GM04503 (cell line): ENCODE measurements around the gene TMBIM1.
"Not testable (repeated sequence)": the region's sequence is repeated elsewhere in the genome, so short reads cannot be mapped to it uniquely, and the experiment has no call there.

ENCODE experiments used
- DNase-seq: peaks from one replicate; pipeline ENCODE4 v3.0.0-alpha.2; 2012; ENCODE audit warnings: low read depth

Gene TMBIM1

GRCh38 chr2:218318241-218318640, 25.9 kb upstream of the TMBIM1 start:
- DNase-seq, result no peak

GRCh38 chr2:218317835-218318234, 25.5 kb upstream of the TMBIM1 start:
- DNase-seq, result no peak

- DNase-seq, result no peak
These were observed 25.0 kb upstream of the TMBIM1 start for GRCh38 chr2:218317303-218317630.

- DNase-seq, result no peak
These were observed 23.1 kb upstream of the TMBIM1 start for GRCh38 chr2:218315397-218315796.

- not testable (repeated sequence) for DNase-seq
These were observed 22.5 kb upstream of the TMBIM1 start for GRCh38 chr2:218314764-218315163.

- no peak for DNase-seq
These were observed 21.1 kb upstream of the TMBIM1 start for GRCh38 chr2:218313356-218313755.

GRCh38 chr2:218312267-218312756, 20.0 kb upstream of the TMBIM1 start:
- no peak for DNase-seq

- not testable (repeated sequence) for DNase-seq
These were observed 19.4 kb upstream of the TMBIM1 start for GRCh38 chr2:218311541-218312266.

GRCh38 chr2:218310853-218311540, 18.7 kb upstream of the TMBIM1 start:
- no peak for DNase-seq

GRCh38 chr2:218307415-218308090, 15.2 kb upstream of the TMBIM1 start:
- no peak for DNase-seq

- DNase-seq, result no peak
These were observed 14.0 kb upstream of the TMBIM1 start for GRCh38 chr2:218306184-218306920.

GRCh38 chr2:218305383-218305782, 13.1 kb upstream of the TMBIM1 start:
- DNase-seq, result no peak

- no peak for DNase-seq
These were observed 9.0 kb upstream of the TMBIM1 start for GRCh38 chr2:218301176-218301819.

GRCh38 chr2:218300141-218300540, 7.8 kb upstream of the TMBIM1 start:
- no peak for DNase-seq

GRCh38 chr2:218298314-218298875, 6.1 kb upstream of the TMBIM1 start:
- DNase-seq, result no peak

GRCh38 chr2:218296847-218297246, 4.5 kb upstream of the TMBIM1 start:
- DNase-seq, result no peak

- DNase-seq, result no peak
These were observed 3.9 kb upstream of the TMBIM1 start for GRCh38 chr2:218296200-218296599.

- no peak for DNase-seq
These were observed 2.7 kb upstream of the TMBIM1 start for GRCh38 chr2:218295029-218295428.

- DNase-seq, result no peak
These were observed 2.2 kb upstream of the TMBIM1 start for GRCh38 chr2:218294430-218295022.

- no peak for DNase-seq
These were observed 1.6 kb upstream of the TMBIM1 start for GRCh38 chr2:218293715-218294429.
